B cell (primary cell): Measurements from ENCODE around the gene HOXA9. TPM values are rescaled to one million over a fixed set of nuclear protein-coding genes. Genes with fewer than 3 reads are reported as not detected.

Experiments used
- ATAC-seq: fragments of 200-7000 bp; cut with Tn5 transposase; one replicate; pipeline ENCODE4 v1.10.0; 2021; ENCODE audit warnings: low read depth, mild to moderate bottlenecking, moderate number of reproducible peaks, moderate library complexity
- CTCF ChIA-PET: fragments of 350-600 bp; sonication (Branson Sonifier 250); formaldehyde crosslinking; loops from one replicate; lab custom pipeline; 2021; ENCODE audit warnings: antibody characterized with exemption, inconsistent platforms; lab: Charles Lee
- POLR2A ChIA-PET: fragments of 350-600 bp; sonication (Branson Sonifier 250); formaldehyde crosslinking; loops from one replicate; lab custom pipeline; 2021; ENCODE audit warnings: antibody characterized with exemption; lab: Charles Lee
- DNase-seq: peaks from one replicate; pipeline ENCODE4 v3.0.0; 2013
- H2AFZ ChIP-seq: 2 replicates; pipeline ENCODE4 v1.6.1; 2012; ENCODE audit warnings: mild to moderate bottlenecking, low read depth, low read length; ENCODE audit not compliant: insufficient read depth, poor library complexity, severe bottlenecking
- H3K27ac ChIP-seq, 2 donors: 1 replicate in 1 of 2; 2 replicates in 1 of 2; pipeline ENCODE4 v1.5.1; 2012 to 2013; ENCODE audit warnings: low read length in 2 of 2, mild to moderate bottlenecking in 2 of 2, moderate library complexity in 1 of 2
- H3K27me3 ChIP-seq, 4 experiments: fragments of 200-600 bp in 1 of 4; sonication (generic) in 1 of 4; replicated peaks in 1 of 4; 1 replicate in 2 of 4; 2 replicates in 2 of 4; pipeline versions ENCODE4 v1.6.1 to v1.7.0; 2013 to 2016; ENCODE audit warnings: low read length in 3 of 4, mild to moderate bottlenecking in 2 of 4, mixed read lengths in 1 of 4, moderate library complexity in 1 of 4; ENCODE audit not compliant: insufficient read depth in 4 of 4, control insufficient read depth in 3 of 4; ENCODE audit errors: control extremely low read depth in 1 of 4
- H3K36me3 ChIP-seq, 2 experiments: replicated peaks in 1 of 2; 1 replicate in 1 of 2; 2 replicates in 1 of 2; pipeline versions ENCODE4 v1.6.1 to v1.7.1; 2013; ENCODE audit warnings: low read length in 1 of 2; ENCODE audit not compliant: insufficient read depth in 2 of 2, control insufficient read depth in 1 of 2; ENCODE audit errors: control extremely low read depth in 1 of 2, extremely low read depth in 1 of 2
- H3K4me1 ChIP-seq, 2 donors: fragments of 200-600 bp in 1 of 2; sonication (generic) in 1 of 2; 1 replicate in 1 of 2; 2 replicates in 1 of 2; pipeline versions ENCODE4 v1.5.1 to v1.6.1; 2013 to 2017; ENCODE audit warnings: low read length in 2 of 2; ENCODE audit not compliant: control insufficient read depth in 2 of 2, insufficient read depth in 2 of 2
- H3K4me2 ChIP-seq: replicated peaks from 2 replicates; pipeline ENCODE3; 2012; ENCODE audit warnings: mild to moderate bottlenecking, low read depth, low read length; ENCODE audit not compliant: poor library complexity, severe bottlenecking
- H3K4me3 ChIP-seq, 5 experiments: fragments of 200-600 bp in 1 of 5; sonication (generic) in 1 of 5; 1 replicate in 3 of 5; 2 replicates in 2 of 5; pipeline versions ENCODE4 v1.5.1 to v1.7.0; 2011 to 2016; ENCODE audit warnings: low read length in 4 of 5, mild to moderate bottlenecking in 4 of 5, low read depth in 2 of 5, control low read depth in 1 of 5, moderate library complexity in 1 of 5; ENCODE audit not compliant: insufficient read depth in 1 of 5; ENCODE audit errors: control extremely low read depth in 1 of 5, extremely low read depth in 1 of 5
- H3K79me2 ChIP-seq: fragments of 200-600 bp; sonication (generic); one replicate; pipeline ENCODE4 v1.6.0; 2016; ENCODE audit warnings: low read length; ENCODE audit not compliant: control insufficient read depth, insufficient read depth
- H3K9ac ChIP-seq: fragments of 200-600 bp; sonication (generic); 2 replicates; pipeline ENCODE4 v1.6.1; 2017; ENCODE audit warnings: mild to moderate bottlenecking, low read length, moderate library complexity
- H3K9me3 ChIP-seq, 3 donors: one replicate each; pipeline versions ENCODE4 v1.6.1 to v1.7.1; 2013; ENCODE audit warnings: low read length in 2 of 3; ENCODE audit not compliant: control insufficient read depth in 2 of 3, insufficient read depth in 1 of 3; ENCODE audit errors: control extremely low read depth in 1 of 3
- H4K20me1 ChIP-seq: 2 replicates; pipeline ENCODE4 v1.6.0; 2012; ENCODE audit warnings: mild to moderate bottlenecking, low read length; ENCODE audit not compliant: insufficient read depth, control insufficient read depth, poor library complexity, severe bottlenecking
- H3K27ac Mint-ChIP-seq: one replicate; pipeline ENCODE4 v1.8.0; 2021; ENCODE audit warnings: mixed read lengths
- H3K27me3 Mint-ChIP-seq: one replicate; pipeline ENCODE4 v1.8.0; 2021; ENCODE audit warnings: mixed read lengths
- H3K4me1 Mint-ChIP-seq: one replicate; pipeline ENCODE4 v1.8.0; 2021; ENCODE audit warnings: mixed read lengths
- H3K4me3 Mint-ChIP-seq: one replicate; pipeline ENCODE4 v1.8.0; 2021; ENCODE audit warnings: mixed read lengths
- H3K9me3 Mint-ChIP-seq: one replicate; pipeline ENCODE4 v1.8.0; 2022; ENCODE audit warnings: mixed read lengths; ENCODE audit not compliant: insufficient read depth
- CTCF ChIP-seq: fragments of 200-600 bp; IDR thresholded peaks from one replicate; pipeline ENCODE4 v1.8.0; 2022; ENCODE audit warnings: antibody characterized with exemption, mild to moderate bottlenecking
- EZH2 ChIP-seq: IDR thresholded peaks from 2 replicates; pipeline ENCODE4 v1.6.1; 2012; ENCODE audit warnings: borderline replicate concordance, low read depth, mild to moderate bottlenecking, moderate library complexity, low read length; ENCODE audit not compliant: insufficient read depth, poor library complexity, severe bottlenecking
- WGBS: methylation state at CpG from one replicate; pipeline ENCODE4 v1.1.5; 2013; ENCODE audit warnings: missing lambda C conversion rate; ENCODE audit not compliant: insufficient coverage; 5-methylcytosine and 5-hydroxymethylcytosine counted together
- intact Hi-C: fragments of 100-400 bp; cut with micrococcal nuclease; formaldehyde crosslinking; loops from one replicate; pipeline ENCODE4 v1.10.0; 2022
- polyA plus RNA-seq: library from polyadenylated mRNA; depleted of rRNA; stranded (reverse); fragments of >200 nt; gene quantifications from 2 replicates; pipeline ENCODE4 v1.2.3, GENCODE V29; 2012
- total RNA-seq, 2 donors: library from RNA; stranded (reverse); fragments of 120-200 nt in 1 of 2; gene quantifications; 1 replicate in 1 of 2; 2 replicates in 1 of 2; pipeline versions ENCODE4 v1.2.3 to v1.2.4, GENCODE V29; 2013 to 2022

The HOXA9 gene
- total and polyA plus RNA-seq, 2 donors (not counting 1 experiment from before 2014, with no cell fraction given): 0.07 TPM; not detected in 1

DNA sequence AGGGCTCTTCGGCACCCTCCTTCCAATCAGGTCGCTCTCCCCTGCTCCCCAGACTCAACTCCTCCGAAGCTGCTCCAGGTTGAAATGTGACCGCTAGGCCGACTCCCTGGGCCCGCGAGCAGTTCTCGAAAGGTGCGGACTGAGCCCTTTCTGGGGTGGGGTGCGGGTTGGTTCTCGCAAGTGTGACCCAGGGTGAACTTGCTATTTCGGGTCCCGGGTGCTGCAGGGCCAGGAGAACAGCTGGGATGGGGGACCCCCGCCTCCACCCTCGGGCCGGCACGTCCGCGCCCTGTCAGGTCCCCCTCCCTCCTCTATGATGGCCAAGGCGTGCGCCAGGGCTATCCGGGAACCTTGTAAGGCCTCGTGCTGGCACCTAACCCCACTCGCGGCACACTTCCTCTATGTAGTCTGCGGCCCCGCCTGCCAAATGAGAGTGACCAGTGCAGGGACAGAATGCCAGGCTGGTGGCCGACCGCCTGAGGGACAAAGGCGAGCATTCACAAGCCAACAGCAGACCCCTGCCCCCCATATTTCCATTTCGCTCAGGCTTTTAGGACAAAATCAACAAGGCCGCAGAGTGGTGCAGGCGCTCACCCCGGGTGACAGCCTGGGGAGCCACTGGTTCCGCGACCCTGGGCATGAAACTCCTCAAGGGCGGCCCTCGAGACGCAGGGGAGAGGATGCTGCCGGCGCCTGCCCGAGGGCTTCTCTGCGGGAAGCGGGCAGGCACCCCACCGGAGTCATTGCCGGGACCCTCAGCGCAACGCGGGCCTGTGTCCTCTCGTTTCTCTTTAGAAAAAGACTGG is 48.3 kb upstream of the HOXA9 start:
- Histone ChIP-seq H4K20me1 (no peaks in the 10 kb centered on the region), H2AFZ (no peak overlapping the region), H3K9me3 (peaks cover 0 to 22% (median 0%) of the 10 kb centered on the region in 3 donors), H3K27me3 (peaks cover 0 to 88% (median 54%) of the 10 kb centered on the region in 4 experiments), H3K27ac (no peak overlapping the region), H3K79me2 (no peaks in the 10 kb centered on the region), H3K9ac (no peak overlapping the region), H3K36me3 (no peaks in the 10 kb centered on the region), H3K4me2 (peak overlapping the region; percentile 11), H3K4me1 (peaks cover 17 to 22% of the 10 kb centered on the region in 2 donors), H3K4me3 (no peak overlapping the region)
- ChIA-PET POLR2A (no interaction called here), CTCF (interaction anchor here (1.2 kb wide), 1 partner anchor 18 kb away, joined by 4 read pairs; no protein-coding TSS in a partner anchor)
- no peak for TF ChIP-seq CTCF
- no peak for TF ChIP-seq EZH2
- Mint-ChIP-seq H3K4me1 (peaks cover 17% of the 10 kb centered on the region), H3K4me3 (no peak overlapping the region), H3K27ac (no peak overlapping the region), H3K27me3 (peaks cover 77% of the 10 kb centered on the region), H3K9me3 (no peaks in the 10 kb centered on the region)
- no peak for ATAC-seq
- intact Hi-C loops: loop anchor here (5.0 kb wide), 2 partner anchors 364 to 559 kb away; no protein-coding TSS in a partner anchor
- 39% methylated on average over 44 of the region's 50 CpGs for WGBS
- DNase-seq: peak; percentile 18
